Mucosa of descending colon (tissue), 3 donors: ENCODE results near the gene CPEB1. TPM values are rescaled to one million over a fixed set of nuclear protein-coding genes. Genes with fewer than 3 reads are reported as not detected.

Experiments used
- ATAC-seq: fragments of 200-7000 bp; cut with Tn5 transposase; one replicate; pipeline ENCODE4 v1.9.1; 2020; ENCODE audit warnings: mild to moderate bottlenecking, moderate library complexity
- DNase-seq, 3 donors: peaks; one replicate each; pipeline ENCODE4 v3.0.0-alpha.2; 2020
- H3K36me3 ChIP-seq: fragments of 200-600 bp; one replicate; pipeline ENCODE4 v1.8.0; 2021; ENCODE audit warnings: low read depth, mild to moderate bottlenecking
- H3K4me1 ChIP-seq: fragments of 200-600 bp; one replicate; pipeline ENCODE4 v1.8.0; 2021; ENCODE audit warnings: low read depth, mild to moderate bottlenecking
- H3K4me3 ChIP-seq: fragments of 200-600 bp; one replicate; pipeline ENCODE4 v1.8.0; 2021; ENCODE audit warnings: mild to moderate bottlenecking
- H3K9me3 ChIP-seq: fragments of 200-600 bp; one replicate; pipeline ENCODE4 v1.8.0; 2021; ENCODE audit warnings: mild to moderate bottlenecking
- CTCF ChIP-seq: fragments of 200-600 bp; IDR thresholded peaks from one replicate; pipeline ENCODE4 v1.8.0; 2022; ENCODE audit warnings: antibody characterized with exemption, mild to moderate bottlenecking
- intact Hi-C, 2 donors: fragments of 100-400 bp; cut with DNase I in 1 of 2; cut with micrococcal nuclease in 1 of 2; formaldehyde crosslinking; loops; one replicate each; pipeline versions ENCODE4 v1.11.0 to v1.11.1; 2022; cut with DNase I, micrococcal nuclease
- total RNA-seq, 3 donors: library from RNA; stranded (reverse); fragmentation: NEBNext Ultra II Directional in 2 of 3; extraction: Animal tissue kit (Norgen Biotek cat#: 25700) in 2 of 3; gene quantifications; one replicate each; pipeline versions ENCODE4 v1.2.1 to v1.2.4, GENCODE V29; 2021 to 2023
- donor health status: DM: no; HTN: no; CAD: no; lungs with moderate emphysema.
- donor health status: DM: no; HTN: no; CAD: no.
- donor health status: DM: no; HTN: yes; CAD: no.

CPEB1 gene
- total RNA-seq, 3 donors from 2014 or later, result 0.61 to 11.8 (median 1.4) TPM

GRCh38 chr15:82551646-82552247, 95.4 kb downstream of the CPEB1 start:
- intact Hi-C loops, result no loop called here
- Histone ChIP-seq H3K4me3 (no peak overlapping the region), H3K36me3 (no peaks in the 10 kb centered on the region), H3K9me3 (no peaks in the 10 kb centered on the region), H3K4me1 (no peaks in the 10 kb centered on the region)
- DNase-seq (no peak), ATAC-seq (no peak)
- TF ChIP-seq CTCF, result no peak

- intact Hi-C loops, result no loop called here
- no peak for TF ChIP-seq CTCF
- H3K9me3 ChIP-seq, result no peaks in the 10 kb centered on the region
- no peak overlapping the region for H3K4me3 ChIP-seq
- no peak for ATAC-seq
- no peaks in the 10 kb centered on the region for H3K36me3 ChIP-seq
- H3K4me1 ChIP-seq, result no peaks in the 10 kb centered on the region
- DNase-seq, result no peak
These were observed 97.9 kb downstream of the CPEB1 start for GRCh38 chr15:82549199-82549665.

- no peak for ATAC-seq
- no peak for TF ChIP-seq CTCF
- Histone ChIP-seq H3K36me3 (no peaks in the 10 kb centered on the region), H3K9me3 (no peaks in the 10 kb centered on the region), H3K4me3 (no peak overlapping the region), H3K4me1 (no peaks in the 10 kb centered on the region)
- no peak for DNase-seq
- intact Hi-C loops, result no loop called here
These were observed 98.5 kb downstream of the CPEB1 start for GRCh38 chr15:82548700-82549099.

- intact Hi-C loops, result no loop called here
- Histone ChIP-seq H3K36me3 (no peaks in the 10 kb centered on the region), H3K4me3 (no peak overlapping the region), H3K4me1 (peaks cover 3% of the 10 kb centered on the region), H3K9me3 (no peaks in the 10 kb centered on the region)
- no peak for TF ChIP-seq CTCF
- DNase-seq (no peak), ATAC-seq (no peak)
These were observed 101.7 kb downstream of the CPEB1 start for GRCh38 chr15:82545478-82545877.

- no peak for DNase-seq
- no peak for TF ChIP-seq CTCF
- no peaks in the 10 kb centered on the region for H3K36me3 ChIP-seq
- intact Hi-C loops, result no loop called here
- H3K4me1 ChIP-seq, result peaks cover 3% of the 10 kb centered on the region
- ATAC-seq, result no peak
- H3K9me3 ChIP-seq, result no peaks in the 10 kb centered on the region
- no peak overlapping the region for H3K4me3 ChIP-seq
These were observed 102.2 kb downstream of the CPEB1 start for GRCh38 chr15:82545002-82545401.

GRCh38 chr15:82544431-82544830, 102.7 kb downstream of the CPEB1 start:
- DNase-seq (no peak), ATAC-seq (no peak)
- intact Hi-C loops, result no loop called here
- Histone ChIP-seq H3K36me3 (no peaks in the 10 kb centered on the region), H3K9me3 (no peaks in the 10 kb centered on the region), H3K4me1 (peaks cover 3% of the 10 kb centered on the region), H3K4me3 (no peak overlapping the region)
- TF ChIP-seq CTCF, result no peak
